Endothelial cell of umbilical vein (primary cell): ENCODE results near the gene VIPR2. TPM values are rescaled to one million over a fixed set of nuclear protein-coding genes. Genes with fewer than 3 reads are reported as not detected.

ENCODE experiments used
- BruUV-seq: library from RNA; stranded (reverse); fragments of 400-500 nt; replicated peaks from 2 replicates; lab custom pipeline; 2021; lab: Mats Ljungman, UMichigan
- CTCF ChIA-PET: fragments of 300-600, 350-600 bp; sonication (Branson Sonifier 250); formaldehyde crosslinking; loops from one replicate; lab custom pipeline; 2021; ENCODE audit warnings: antibody characterized with exemption, inconsistent platforms; lab: Charles Lee
- POLR2A ChIA-PET: fragments of 300-600, 350-600 bp; sonication (Branson Sonifier 250); formaldehyde crosslinking; loops from one replicate; lab custom pipeline; 2021; ENCODE audit warnings: antibody characterized with exemption, inconsistent platforms; lab: Charles Lee
- DNase-seq: peaks from one replicate; pipeline ENCODE4 v3.0.0-alpha.2; 2011; ENCODE audit warnings: low read depth, low spot score
- FAIRE-seq: peaks from 2 replicates; lab custom pipeline; 2011; peaks lifted over from hg19 to GRCh38; lab: Jason Lieb, UNC
- H2AFZ ChIP-seq: 2 replicates; pipeline ENCODE4 v1.6.0; 2012; ENCODE audit warnings: low read depth, low read length, control low read depth, inconsistent platforms
- H3K27ac ChIP-seq: 2 replicates; pipeline ENCODE4 v1.5.1; 2011; ENCODE audit warnings: low read depth, mild to moderate bottlenecking, control low read depth, low read length, moderate library complexity; ENCODE audit not compliant: insufficient read depth
- H3K27me3 ChIP-seq, 2 experiments: 2 replicates each; pipeline versions ENCODE4 v1.6.0 to v1.6.1; 2011; ENCODE audit warnings: low read length in 2 of 2, mixed read lengths in 1 of 2; ENCODE audit not compliant: control insufficient read depth in 2 of 2, insufficient read depth in 2 of 2
- H3K36me3 ChIP-seq, 2 experiments: 2 replicates in 1 of 2; 3 replicates in 1 of 2; pipeline ENCODE4 v1.5.1; 2011; ENCODE audit warnings: low read length in 2 of 2, mild to moderate bottlenecking in 1 of 2, moderate library complexity in 1 of 2; ENCODE audit not compliant: control insufficient read depth in 2 of 2, insufficient read depth in 2 of 2; ENCODE audit errors: extremely low read depth in 1 of 2
- H3K4me1 ChIP-seq: 3 replicates; pipeline ENCODE4 v1.5.1; 2011; ENCODE audit warnings: mild to moderate bottlenecking, low read length; ENCODE audit not compliant: control insufficient read depth, insufficient read depth; ENCODE audit errors: extremely low read depth
- H3K4me2 ChIP-seq: 2 replicates; pipeline ENCODE4 v1.6.1; 2011; ENCODE audit warnings: low read length, control low read depth, mixed read lengths; ENCODE audit not compliant: insufficient read depth
- H3K4me3 ChIP-seq, 3 experiments: fragments of 200-600 bp in 1 of 3; sonication (generic), shearing (Covaris generic) in 1 of 3; replicated peaks in 1 of 3; 2 replicates each; pipeline ENCODE4 v1.5.1; 2011 to 2016; ENCODE audit warnings: control low read depth in 3 of 3, low read length in 3 of 3, mild to moderate bottlenecking in 2 of 3, inconsistent platforms in 1 of 3, low read depth in 1 of 3, moderate library complexity in 1 of 3; ENCODE audit not compliant: insufficient read depth in 1 of 3
- H3K79me2 ChIP-seq: 2 replicates; pipeline ENCODE4 v1.6.0; 2012; ENCODE audit warnings: low read length, inconsistent platforms; ENCODE audit not compliant: control insufficient read depth, insufficient read depth
- H3K9ac ChIP-seq: replicated peaks from 2 replicates; pipeline ENCODE3; 2011; ENCODE audit warnings: low read length, control low read depth; ENCODE audit not compliant: insufficient read depth; ENCODE audit errors: extremely low read depth
- H3K9me1 ChIP-seq: replicated peaks from 3 replicates; pipeline ENCODE4 v1.6.0; 2011; ENCODE audit warnings: mild to moderate bottlenecking, low read length; ENCODE audit not compliant: control insufficient read depth, insufficient read depth; ENCODE audit errors: extremely low read depth
- H3K9me3 ChIP-seq: replicated peaks from 2 replicates; pipeline ENCODE4 v1.5.1; 2012; ENCODE audit warnings: low read length, inconsistent platforms; ENCODE audit not compliant: control insufficient read depth, insufficient read depth
- H4K20me1 ChIP-seq: replicated peaks from 2 replicates; pipeline ENCODE3; 2011; ENCODE audit warnings: mild to moderate bottlenecking, low read length; ENCODE audit not compliant: control insufficient read depth, insufficient read depth; ENCODE audit errors: extremely low read depth
- CTCF ChIP-seq, 2 donors: IDR thresholded peaks; 1 replicate in 1 of 2; 2 replicates in 1 of 2; pipeline ENCODE4 v1.5.1; 2011; ENCODE audit warnings: low read length in 2 of 2, mild to moderate bottlenecking in 2 of 2, moderate library complexity in 2 of 2, control low read depth in 1 of 2, inconsistent platforms in 1 of 2, low read depth in 1 of 2; ENCODE audit not compliant: insufficient read depth in 1 of 2; ENCODE audit errors: extremely low read depth in 1 of 2
- EZH2 ChIP-seq: IDR thresholded peaks from 2 replicates; pipeline ENCODE4 v1.6.1; 2012; ENCODE audit warnings: borderline replicate concordance, low read depth, mild to moderate bottlenecking, moderate library complexity, low read length, inconsistent platforms; ENCODE audit not compliant: severe bottlenecking
- FOS ChIP-seq: IDR thresholded peaks from 2 replicates; pipeline ENCODE4 v1.6.1; 2011; ENCODE audit warnings: mild to moderate bottlenecking, low read length, moderate library complexity, borderline replicate concordance; ENCODE audit not compliant: insufficient read depth
- GATA2 ChIP-seq: IDR thresholded peaks from 2 replicates; pipeline ENCODE4 v1.7.0; 2011; ENCODE audit warnings: low read depth, mild to moderate bottlenecking, moderate library complexity, mixed read lengths, low read length; ENCODE audit not compliant: insufficient read length, insufficient read depth
- JUN ChIP-seq: IDR thresholded peaks from 2 replicates; pipeline ENCODE4 v1.6.1; 2011; ENCODE audit warnings: borderline replicate concordance, low read depth; ENCODE audit not compliant: insufficient read length, insufficient read depth
- MYC ChIP-seq: IDR thresholded peaks from one replicate; pipeline ENCODE4 v1.6.1; 2011; ENCODE audit warnings: mild to moderate bottlenecking, low read depth, low read length
- POLR2A ChIP-seq: IDR thresholded peaks from 2 replicates; pipeline ENCODE4 v1.6.1; 2012; ENCODE audit warnings: low read depth, mild to moderate bottlenecking, control low read depth, low read length
- POLR2AphosphoS5 ChIP-seq: IDR thresholded peaks from 2 replicates; pipeline ENCODE4 v1.6.1; 2012; ENCODE audit warnings: low read depth, mild to moderate bottlenecking, control low read depth, low read length, moderate library complexity; ENCODE audit not compliant: insufficient read depth
- dilution Hi-C: fragments of 300-500 bp; cut with MboI; formaldehyde crosslinking; loops from one replicate; pipeline ENCODE4 v1.15.0; 2019; ENCODE audit warnings: low sequenced_read_pairs; ENCODE audit not compliant: extremely low pct_ligation_motif_present
- intact Hi-C: fragments of 100-400 bp; cut with micrococcal nuclease; formaldehyde crosslinking; loops from one replicate; pipeline ENCODE4 v1.10.0; 2022
- polyA plus RNA-seq, 4 experiments: library from polyadenylated mRNA; depleted of rRNA in 3 of 4; stranded (reverse) in 3 of 4; unstranded in 1 of 4; fragments of >200 nt; gene quantifications; 2 replicates each; pipeline versions ENCODE4 v1.2.1 to v1.2.3, GENCODE V29; 2011 to 2012; ENCODE audit warnings: missing spikeins in 1 of 4
- total RNA-seq: library from RNA; stranded (reverse); gene quantifications from 2 replicates; pipeline ENCODE4 v1.2.3, GENCODE V29; 2021
- TF ChIP-seq, protein P1 (sequence below): IDR thresholded peaks from 2 replicates; pipeline ENCODE4 v1.6.1; 2011; ENCODE audit not compliant: insufficient read depth, insufficient read length

The VIPR2 gene
- total and polyA plus RNA-seq, 2 donors (not counting 3 experiments of a cell fraction or from before 2014, with no cell fraction given): not detected

- BruUV-seq: no TSS peak
Measured at GRCh38 chr7:159147246-159147645, 2.6 kb upstream of the VIPR2 start.

More at GRCh38 chr7:159147246-159147645, 2.6 kb upstream of the VIPR2 start:
- dilution Hi-C loops (no loop called here), intact Hi-C loops (no loop called here)
- DNase-seq (no peak), FAIRE-seq (no peak)
- Histone ChIP-seq H3K9ac (no peak overlapping the region), H3K79me2 (no peaks in the 10 kb centered on the region), H3K9me1 (no peaks in the 10 kb centered on the region), H3K27ac (no peak overlapping the region), H3K4me1 (peaks cover 2% of the 10 kb centered on the region), H3K4me2 (no peak overlapping the region), H2AFZ (no peak overlapping the region), H3K36me3 (no peaks in the 10 kb centered on the region), H3K4me3 (no peak overlapping the region), H3K9me3 (no peaks in the 10 kb centered on the region), H4K20me1 (no peaks in the 10 kb centered on the region), H3K27me3 (peaks cover 10 to 32% of the 10 kb centered on the region in 2 experiments)
- ChIA-PET CTCF (no interaction called here), POLR2A (no interaction called here)
- TF ChIP-seq POLR2A: no peak
- no peak for TF ChIP-seq JUN
- no peak for TF ChIP-seq MYC
- TF ChIP-seq, protein P1, sequence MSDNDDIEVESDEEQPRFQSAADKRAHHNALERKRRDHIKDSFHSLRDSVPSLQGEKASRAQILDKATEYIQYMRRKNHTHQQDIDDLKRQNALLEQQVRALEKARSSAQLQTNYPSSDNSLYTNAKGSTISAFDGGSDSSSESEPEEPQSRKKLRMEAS: no peak
- TF ChIP-seq GATA2: no peak
- TF ChIP-seq CTCF (IDR thresholded peaks at IDR 0.05; ENCODE audit: extremely low read depth in 1 of 2, insufficient read depth in 1 of 2, low read depth in 1 of 2, low read length in 2 of 2): no peak
- no peak for TF ChIP-seq POLR2AphosphoS5
- TF ChIP-seq EZH2: no peak
- no peak for TF ChIP-seq FOS
